Stimulated activated naive CD8-positive, alpha-beta T cell treated with anti-CD3 and anti-CD28 coated beads, Interleukin-15, amount 100 ng/mL, for 72 hours (primary cell): Measurements from ENCODE around the gene CD47.

ENCODE experiments used
- ATAC-seq: fragments of 150-1000 bp; cut with Tn5 transposase; 2 replicates; pipeline ENCODE4 v1.10.0; 2021; ENCODE audit warnings: mild to moderate bottlenecking, moderate library complexity
- DNase-seq, 2 donors: peaks; one replicate each; pipeline ENCODE4 v3.0.0; 2021 to 2022
- H3K27ac Mint-ChIP-seq, 2 donors: one replicate each; pipeline ENCODE4 v1.8.0; 2022; ENCODE audit warnings: mild to moderate bottlenecking in 2 of 2, mixed read lengths in 2 of 2, moderate library complexity in 2 of 2
- H3K27me3 Mint-ChIP-seq: one replicate; pipeline ENCODE4 v1.8.0; 2022; ENCODE audit warnings: mixed read lengths
- H3K4me1 Mint-ChIP-seq: one replicate; pipeline ENCODE4 v1.8.0; 2022; ENCODE audit warnings: mild to moderate bottlenecking, mixed read lengths
- H3K4me3 Mint-ChIP-seq, 2 donors: one replicate each; pipeline ENCODE4 v1.8.0; 2022; ENCODE audit warnings: mild to moderate bottlenecking in 2 of 2, mixed read lengths in 2 of 2, moderate library complexity in 1 of 2
- H3K9me3 Mint-ChIP-seq, 2 donors: one replicate each; pipeline ENCODE4 v1.8.0; 2022; ENCODE audit warnings: mixed read lengths in 2 of 2

Gene CD47

DNA sequence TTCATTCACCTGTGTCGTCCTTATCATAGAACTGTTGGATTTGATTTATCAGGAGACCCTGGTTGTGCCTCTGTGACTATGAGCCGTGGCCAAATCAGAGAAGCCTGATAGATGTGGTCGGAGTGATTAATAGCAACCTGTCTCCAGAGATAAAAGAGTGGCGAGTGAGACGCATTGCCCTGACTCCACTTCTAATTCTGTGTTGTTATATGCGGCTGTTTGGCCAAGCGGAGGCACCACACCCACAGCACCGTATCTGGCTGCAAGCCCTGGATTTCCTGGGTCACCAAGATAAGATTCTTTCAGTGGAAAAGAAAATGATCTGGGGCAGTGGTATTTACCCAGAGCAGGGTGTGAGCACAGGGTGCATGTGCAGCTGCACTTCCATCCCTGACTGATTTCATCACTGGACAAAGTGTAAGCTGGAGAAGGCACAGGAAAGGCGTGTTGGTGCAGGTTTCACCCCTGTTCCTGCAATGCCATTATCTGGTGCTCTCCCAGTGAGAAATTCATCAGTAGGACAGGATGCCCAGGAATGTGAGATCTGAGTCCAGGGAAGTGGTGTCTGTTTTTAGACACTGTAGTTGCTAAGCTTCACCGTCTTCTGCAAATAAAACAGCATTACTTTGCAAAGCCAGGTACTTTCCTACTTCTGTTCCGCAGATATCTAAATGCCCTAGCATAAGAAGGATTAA, 84.6 kb downstream of the CD47 start:
- DNase-seq = no peak
- Mint-ChIP-seq H3K4me1 (peaks cover 12% of the 10 kb centered on the region), H3K4me3 (no peak overlapping the region), H3K27me3 (peaks cover 14% of the 10 kb centered on the region), H3K27ac (no peak overlapping the region), H3K9me3 (no peaks in the 10 kb centered on the region)
- no peak for ATAC-seq

DNA sequence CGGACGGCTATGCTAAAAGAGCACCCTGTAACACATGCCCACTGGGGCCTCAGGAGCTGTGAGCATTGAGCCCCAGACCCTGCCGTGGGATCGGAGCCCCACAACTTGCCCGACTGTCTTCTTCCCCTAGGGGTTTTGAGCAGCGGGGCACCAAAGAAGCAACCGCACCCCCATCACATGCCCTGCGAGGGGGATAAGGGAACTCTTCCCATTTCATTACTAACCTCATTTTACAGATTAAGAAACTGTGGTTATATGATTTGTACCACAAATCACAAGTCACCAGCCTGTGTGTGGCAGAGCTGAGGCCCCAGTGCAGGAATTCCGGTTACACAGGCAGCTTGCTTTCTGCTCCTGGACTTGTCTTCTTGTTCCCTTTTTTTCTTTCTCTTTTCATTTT, 86.2 kb downstream of the CD47 start:
- ATAC-seq = no peak
- Mint-ChIP-seq H3K27me3 (peaks cover 14% of the 10 kb centered on the region), H3K4me3 (no peak overlapping the region), H3K9me3 (peaks cover 0 to 5% of the 10 kb centered on the region in 2 donors), H3K27ac (no peak overlapping the region), H3K4me1 (peaks cover 12% of the 10 kb centered on the region)
- DNase-seq = no peak

DNA sequence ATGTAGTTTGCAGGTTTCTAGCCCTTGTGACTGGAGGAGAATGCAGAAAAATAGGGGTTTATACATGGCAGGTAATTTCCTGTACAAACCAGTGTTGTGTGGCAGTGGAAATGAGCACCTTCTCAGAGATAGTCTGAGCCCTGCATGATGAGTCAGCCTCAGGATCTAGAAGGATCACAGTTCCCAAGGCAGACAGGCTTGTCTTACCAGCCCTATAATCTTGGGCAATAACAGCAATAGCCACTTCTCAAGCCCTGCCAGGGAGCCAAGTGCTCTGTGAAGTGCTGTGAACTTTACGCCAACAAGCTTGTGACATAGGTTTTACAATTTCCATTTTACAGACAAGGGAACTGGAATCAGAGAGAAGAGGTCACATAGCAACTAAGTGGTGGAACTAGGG, 89.4 kb downstream of the CD47 start:
- Mint-ChIP-seq H3K27me3 (peaks cover 9% of the 10 kb centered on the region), H3K9me3 (peaks cover 0 to 5% of the 10 kb centered on the region in 2 donors), H3K27ac (no peak overlapping the region), H3K4me1 (no peaks in the 10 kb centered on the region), H3K4me3 (no peak overlapping the region)
- ATAC-seq (peak; percentile 40), DNase-seq (no peak)

DNA sequence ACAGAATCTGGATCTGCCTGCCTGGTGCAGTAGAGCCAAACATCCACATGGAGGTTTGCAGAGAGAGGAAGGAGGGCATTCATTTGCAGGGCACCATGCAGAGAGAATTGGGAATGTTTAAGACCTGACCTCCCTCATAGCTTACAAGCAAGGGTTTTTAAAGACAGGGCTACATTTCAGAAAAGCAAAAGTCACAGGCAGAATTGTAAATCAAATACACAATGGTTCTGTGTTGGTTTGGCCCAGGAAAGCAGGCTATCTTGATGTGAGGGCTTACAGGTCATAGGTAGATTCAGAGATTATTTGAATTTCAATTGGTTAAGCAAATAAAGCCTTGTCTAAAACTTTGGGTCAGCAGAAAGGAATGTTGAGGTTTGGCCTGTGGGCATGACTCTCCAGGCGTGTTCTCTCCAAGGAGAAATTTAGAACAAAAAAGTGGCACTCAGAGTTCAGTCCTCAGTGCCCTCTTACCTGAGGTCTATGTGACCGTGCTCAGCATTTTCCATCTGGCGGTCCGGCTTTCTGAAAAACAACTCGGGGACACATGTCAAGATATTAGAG, 91.5 kb downstream of the CD47 start:
- Mint-ChIP-seq H3K4me3 (no peak overlapping the region), H3K27me3 (peaks cover 8% of the 10 kb centered on the region), H3K27ac (no peak overlapping the region), H3K9me3 (peaks cover 0 to 5% of the 10 kb centered on the region in 2 donors), H3K4me1 (no peaks in the 10 kb centered on the region)
- ATAC-seq = no peak
- no peak for DNase-seq

DNA sequence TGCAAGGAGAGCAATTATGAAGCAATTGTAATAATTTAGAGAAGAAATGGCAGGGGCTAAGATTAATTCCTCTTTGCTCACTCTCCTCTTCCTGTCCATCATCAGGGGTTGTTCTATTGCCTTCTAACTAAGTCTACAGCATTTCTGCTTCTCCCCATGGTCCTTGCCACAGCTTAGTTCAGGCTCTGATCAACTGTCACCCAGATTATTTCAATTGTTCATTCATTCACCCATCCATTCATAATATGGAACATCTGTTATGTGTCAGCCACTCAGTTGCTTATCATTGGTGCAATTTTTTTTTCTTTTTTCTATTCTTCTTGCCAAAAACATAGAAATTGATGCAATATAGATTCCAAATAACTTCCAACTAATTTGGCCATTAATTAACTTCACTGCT, 93.2 kb downstream of the CD47 start:
- Mint-ChIP-seq H3K4me3 (no peak overlapping the region), H3K4me1 (no peaks in the 10 kb centered on the region), H3K27me3 (peaks cover under 1% of the 10 kb centered on the region), H3K9me3 (peaks cover 0 to 5% of the 10 kb centered on the region in 2 donors), H3K27ac (no peak overlapping the region)
- ATAC-seq (no peak), DNase-seq (no peak)

GRCh38 chr3:107995823-107996222, 95.0 kb downstream of the CD47 start:
- DNase-seq = no peak
- ATAC-seq = no peak
- no peaks in the 10 kb centered on the region for H3K27me3 Mint-ChIP-seq
- peaks cover 0 to 5% of the 10 kb centered on the region in 2 donors for H3K9me3 Mint-ChIP-seq
- H3K4me1 Mint-ChIP-seq = no peaks in the 10 kb centered on the region
- H3K27ac Mint-ChIP-seq = no peak overlapping the region
- H3K4me3 Mint-ChIP-seq = no peak overlapping the region

- DNase-seq (no peak), ATAC-seq (no peak)
- peaks cover 0 to 1% of the 10 kb centered on the region in 2 donors for H3K9me3 Mint-ChIP-seq
- no peak overlapping the region for H3K4me3 Mint-ChIP-seq
- no peaks in the 10 kb centered on the region for H3K27me3 Mint-ChIP-seq
- H3K27ac Mint-ChIP-seq = no peak overlapping the region
- no peaks in the 10 kb centered on the region for H3K4me1 Mint-ChIP-seq
Measured at GRCh38 chr3:107994956-107995715, 95.7 kb downstream of the CD47 start.

DNA sequence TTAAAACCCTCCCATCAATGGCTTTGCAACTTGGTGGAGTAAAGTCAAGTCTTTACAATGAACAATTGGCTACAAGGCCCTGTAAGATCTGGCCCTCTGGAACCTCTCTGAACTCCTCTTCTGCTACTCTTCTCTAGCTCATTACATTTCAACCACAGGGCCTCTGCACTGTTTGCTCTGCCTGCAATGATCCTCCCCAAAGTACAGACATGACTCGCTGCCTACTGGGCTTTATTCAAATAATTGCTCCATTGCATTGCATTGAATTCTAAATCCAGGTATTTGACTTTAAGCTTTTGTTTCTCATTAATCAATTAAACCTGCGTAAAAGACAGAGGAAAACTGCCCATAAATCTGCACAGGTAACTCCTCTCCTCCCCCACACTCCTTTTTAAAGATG, 96.7 kb downstream of the CD47 start:
- Mint-ChIP-seq H3K4me1 (no peaks in the 10 kb centered on the region), H3K27ac (no peak overlapping the region), H3K27me3 (no peaks in the 10 kb centered on the region), H3K9me3 (no peaks in the 10 kb centered on the region), H3K4me3 (no peak overlapping the region)
- ATAC-seq (no peak), DNase-seq (no peak)

- no peak for DNase-seq
- no peak overlapping the region for H3K4me3 Mint-ChIP-seq
- H3K27ac Mint-ChIP-seq = no peak overlapping the region
- no peaks in the 10 kb centered on the region for H3K9me3 Mint-ChIP-seq
- no peaks in the 10 kb centered on the region for H3K4me1 Mint-ChIP-seq
- no peak for ATAC-seq
- no peaks in the 10 kb centered on the region for H3K27me3 Mint-ChIP-seq
Measured at GRCh38 chr3:107993771-107994170, 97.1 kb downstream of the CD47 start.
